IMR-90 (cell line): Measurements from ENCODE around the gene PHF14. TPM values are rescaled to one million over a fixed set of nuclear protein-coding genes. Genes with fewer than 3 reads are reported as not detected.

Source experiments
- ATAC-seq: fragments of 200-7000 bp; cut with Tn5 transposase; 2 replicates; pipeline ENCODE4 v1.9.1; 2020; ENCODE audit warnings: low read depth, mild to moderate bottlenecking, moderate library complexity
- BruUV-seq: library from RNA; stranded (reverse); fragments of 400-500 nt; replicated peaks from 2 replicates; lab custom pipeline; 2021; lab: Mats Ljungman, UMichigan
- CTCF ChIA-PET: fragments of 300-600 bp; formaldehyde crosslinking; extraction: SDS; loops from one replicate; lab custom pipeline; 2021; ENCODE audit warnings: antibody characterized with exemption; lab: Yijun Ruan, JAX
- POLR2A ChIA-PET: fragments of 300-600 bp; sonication (Branson Sonifier 250); formaldehyde crosslinking; loops from one replicate; lab custom pipeline; 2022; ENCODE audit warnings: antibody characterized with exemption; ENCODE audit not compliant: unreplicated experiment; lab: Charles Lee
- DNase-seq: peaks from one replicate; pipeline ENCODE4 v3.0.0; 2013
- H2AFZ ChIP-seq: replicated peaks from 2 replicates; pipeline ENCODE3; 2013; ENCODE audit warnings: low read length, mild to moderate bottlenecking; ENCODE audit not compliant: poor library complexity
- H2AK5ac ChIP-seq: 2 replicates; pipeline ENCODE4 v1.6.1; 2013; ENCODE audit warnings: low read depth, low read length, inconsistent platforms
- H2AK9ac ChIP-seq: replicated peaks from 2 replicates; pipeline ENCODE3; 2013; ENCODE audit warnings: mild to moderate bottlenecking, low read depth, low read length, moderate library complexity; ENCODE audit not compliant: poor library complexity
- H2BK120ac ChIP-seq: 2 replicates; pipeline ENCODE4 v1.6.1; 2013; ENCODE audit warnings: low read depth, low read length, inconsistent platforms
- H2BK15ac ChIP-seq: 3 replicates; pipeline ENCODE4 v1.6.1; 2013; ENCODE audit warnings: low read depth, low read length, inconsistent platforms
- H2BK20ac ChIP-seq: 2 replicates; pipeline ENCODE4 v1.6.1; 2013; ENCODE audit warnings: low read depth, mild to moderate bottlenecking, inconsistent platforms, low read length, moderate library complexity
- H2BK5ac ChIP-seq: 2 replicates; pipeline ENCODE4 v1.6.1; 2013; ENCODE audit warnings: mild to moderate bottlenecking, low read depth, low read length, inconsistent platforms; ENCODE audit not compliant: poor library complexity, severe bottlenecking
- H3K14ac ChIP-seq: replicated peaks from 2 replicates; pipeline ENCODE4 v1.6.1; 2013; ENCODE audit warnings: low read depth, low read length, inconsistent platforms
- H3K18ac ChIP-seq: 2 replicates; pipeline ENCODE4 v1.6.1; 2013; ENCODE audit warnings: low read depth, low read length, control low read depth
- H3K23ac ChIP-seq: 2 replicates; pipeline ENCODE4 v1.6.1; 2013; ENCODE audit warnings: low read depth, low read length, inconsistent platforms
- H3K27ac ChIP-seq: 2 replicates; pipeline ENCODE4 v1.5.1; 2013; ENCODE audit warnings: mild to moderate bottlenecking, control low read depth, low read length; ENCODE audit not compliant: insufficient read depth
- H3K27me3 ChIP-seq: 2 replicates; pipeline ENCODE4 v1.6.1; 2013; ENCODE audit warnings: low read length; ENCODE audit not compliant: control insufficient read depth, insufficient read depth
- H3K36me3 ChIP-seq: 2 replicates; pipeline ENCODE4 v1.6.1; 2013; ENCODE audit warnings: low read length, mixed read lengths; ENCODE audit not compliant: control insufficient read depth, insufficient read depth
- H3K4ac ChIP-seq: 2 replicates; pipeline ENCODE4 v1.6.1; 2013; ENCODE audit warnings: low read depth, low read length, inconsistent platforms
- H3K4me1 ChIP-seq: 2 replicates; pipeline ENCODE4 v1.6.1; 2013; ENCODE audit warnings: low read length, mixed read lengths; ENCODE audit not compliant: control insufficient read depth, insufficient read depth
- H3K4me2 ChIP-seq: 2 replicates; pipeline ENCODE4 v1.6.1; 2013; ENCODE audit warnings: low read depth, mild to moderate bottlenecking, control low read depth, low read length, moderate library complexity
- H3K4me3 ChIP-seq: 2 replicates; pipeline ENCODE4 v1.5.1; 2013; ENCODE audit warnings: low read depth, mild to moderate bottlenecking, control low read depth, low read length, moderate library complexity; ENCODE audit not compliant: insufficient read depth
- H3K56ac ChIP-seq: 2 replicates; pipeline ENCODE4 v1.6.1; 2013; ENCODE audit warnings: low read length, inconsistent platforms; ENCODE audit not compliant: insufficient read depth; ENCODE audit errors: extremely low read depth
- H3K79me1 ChIP-seq, 2 experiments: 2 replicates each; pipeline ENCODE4 v1.6.1; 2013; ENCODE audit warnings: low read length in 2 of 2, inconsistent platforms in 1 of 2, low read depth in 1 of 2
- H3K9ac ChIP-seq: 2 replicates; pipeline ENCODE4 v1.6.1; 2013; ENCODE audit warnings: low read depth, low read length, control low read depth
- H3K9me1 ChIP-seq: 2 replicates; pipeline ENCODE4 v1.6.1; 2013; ENCODE audit warnings: low read length, inconsistent platforms; ENCODE audit not compliant: insufficient read depth
- H3K9me3 ChIP-seq: 2 replicates; pipeline ENCODE4 v1.6.1; 2013; ENCODE audit warnings: low read length; ENCODE audit not compliant: control insufficient read depth, insufficient read depth
- H4K20me1 ChIP-seq: 2 replicates; pipeline ENCODE4 v1.6.1; 2013; ENCODE audit warnings: low read length, inconsistent platforms; ENCODE audit not compliant: insufficient read depth
- H4K5ac ChIP-seq: 2 replicates; pipeline ENCODE4 v1.6.1; 2013; ENCODE audit warnings: mild to moderate bottlenecking, low read depth, low read length, control low read depth
- H4K8ac ChIP-seq, 2 experiments: 2 replicates each; pipeline ENCODE4 v1.6.1; 2013; ENCODE audit warnings: low read depth in 2 of 2, low read length in 2 of 2, control low read depth in 1 of 2, inconsistent platforms in 1 of 2
- H4K91ac ChIP-seq: 2 replicates; pipeline ENCODE4 v1.6.1; 2013; ENCODE audit warnings: low read depth, low read length, inconsistent platforms; ENCODE audit not compliant: insufficient read depth
- CEBPB ChIP-seq: IDR thresholded peaks from 2 replicates; pipeline ENCODE4 v1.6.1; 2012; ENCODE audit warnings: low read depth, low read length, improper control_type of control experiment
- ELK1 ChIP-seq: fragments of 150-350 bp; IDR thresholded peaks from 2 replicates; pipeline ENCODE4 v1.6.1; 2016; ENCODE audit warnings: low read depth, mild to moderate bottlenecking, low read length, moderate library complexity, borderline replicate concordance
- FOS ChIP-seq: fragments of 150-350 bp; IDR thresholded peaks from 2 replicates; pipeline ENCODE4 v1.6.1; 2016; ENCODE audit warnings: low read depth, low read length
- MXI1 ChIP-seq: IDR thresholded peaks from 2 replicates; pipeline ENCODE4 v1.6.1; 2012; ENCODE audit warnings: low read depth, mild to moderate bottlenecking, low read length, moderate library complexity, borderline replicate concordance
- NFE2L2 ChIP-seq: fragments of 150-350 bp; IDR thresholded peaks from 2 replicates; pipeline ENCODE4 v1.6.1; 2016; ENCODE audit warnings: low read depth, mild to moderate bottlenecking, low read length
- USF2 ChIP-seq: fragments of 150-350 bp; IDR thresholded peaks from 2 replicates; pipeline ENCODE4 v1.6.1; 2017; ENCODE audit warnings: mild to moderate bottlenecking, antibody characterized with exemption, low read length, low read depth
- WGBS, 2 experiments: methylation state at CpG; one replicate each; pipeline versions ENCODE4 v1.1.5 to v1.1.7; 2013; ENCODE audit warnings: missing lambda C conversion rate in 2 of 2; ENCODE audit not compliant: insufficient read length in 1 of 2; ENCODE audit errors: extremely low coverage in 2 of 2; 5-methylcytosine and 5-hydroxymethylcytosine counted together
- dilution Hi-C: fragments of 300-500 bp; cut with HindIII; formaldehyde crosslinking; loops from one replicate; pipeline ENCODE4 v1.14.3; 2018; ENCODE audit warnings: low sequenced_read_pairs; ENCODE audit not compliant: unreplicated experiment
- in situ Hi-C: fragments of 300-500 bp; cut with MboI; formaldehyde crosslinking; loops from 3 replicates; pipeline ENCODE4 v1.14.3; 2019; ENCODE audit warnings: low sequenced_read_pairs, inconsistent platforms, mixed read lengths
- intact Hi-C: fragments of 100-400 bp; cut with micrococcal nuclease; formaldehyde crosslinking; loops from 2 replicates; pipeline ENCODE4 v1.10.0; 2022
- polyA plus RNA-seq, 3 experiments: library from polyadenylated mRNA; depleted of rRNA; stranded (reverse); fragments of >200 nt; gene quantifications; 2 replicates each; pipeline ENCODE4 v1.2.3, GENCODE V29; 2012; ENCODE audit warnings: low replicate concordance in 1 of 3
- total RNA-seq: library from RNA; depleted of rRNA; stranded (reverse); fragments of >200 nt; gene quantifications from 2 replicates; pipeline ENCODE4 v1.2.3, GENCODE V29; 2012

Gene PHF14
- total and polyA plus RNA-seq, 2 of the 4 experiments (the other 2 are of a cell fraction) = 8.7 to 17.2 TPM

- Histone ChIP-seq H4K20me1 (peaks cover 4% of the 10 kb centered on the region; the same call in 1 of the 2 replicates), H3K4me3 (peak overlapping the region; percentile 75), H3K18ac (no peak overlapping the region), H3K4me2 (peak overlapping the region; percentile 87), H3K14ac (peak overlapping the region; percentile 81), H3K56ac (peak overlapping the region; percentile 55), H3K27ac (peak overlapping the region; percentile 58), H3K79me1 (peaks cover 9 to 18% of the 10 kb centered on the region in 2 experiments; a peak in 3 of 4 replicates), H2AFZ (peak overlapping the region; percentile 94), H4K5ac (peak overlapping the region; percentile 14; the same call in 1 of the 2 replicates), H2AK9ac (peak overlapping the region; percentile 89), H3K36me3 (no peaks in the 10 kb centered on the region; the same call in 1 of the 2 replicates), H2AK5ac (peak overlapping the region; percentile 4; the same call in 1 of the 2 replicates), H3K23ac (peak overlapping the region; percentile 82), H3K4me1 (no peaks in the 10 kb centered on the region), H2BK120ac (peak overlapping the region; percentile 16; the same call in 1 of the 2 replicates), H2BK15ac (no peak overlapping the region), H4K8ac (peak overlapping the region; percentile 55 to 72; a peak in 3 of 4 replicates), H4K91ac (peak overlapping the region; percentile 24), H3K4ac (peak overlapping the region; percentile 80), H3K9ac (peak overlapping the region; percentile 90), H2BK20ac (no peak overlapping the region), H3K9me1 (no peaks in the 10 kb centered on the region), H3K27me3 (no peaks in the 10 kb centered on the region), H3K9me3 (no peaks in the 10 kb centered on the region), H2BK5ac (peak overlapping the region; percentile 15)
- WGBS, 2 experiments = 0% methylated on average over 4 of the region's 47 CpGs; no CpG with 5 or more reads in 1 of the 2 experiments
- CTCF ChIA-PET = no interaction called here
- dilution Hi-C loops = no loop called here
- peak; percentile 44 for DNase-seq
- in situ Hi-C loops = no loop called here
- POLR2A ChIA-PET = interaction anchor here (0.6 to 0.9 kb wide), 2 partner anchors 11 to 34 kb away, joined by 4 read pairs; a partner anchor contains a TSS
- ATAC-seq = peak; percentile 55
- intact Hi-C loops = loop anchor here (1.0 kb wide), 2 partner anchors 34 to 238 kb away; a partner anchor contains a TSS
- TF ChIP-seq CEBPB (no peak), FOS (no peak), USF2 (no peak), ELK1 (no peak), MXI1 (peak; percentile 64; the same call in 1 of the 2 replicates), NFE2L2 (no peak)
- BruUV-seq = TSS peak; percentile 89
Observed at GRCh38 chr7:10973942-10974911, 555 bp downstream of the PHF14 start.
